GM18951 (cell line): ENCODE data around the gene FAM107B.
"Not testable (repeated sequence)": the region's sequence is repeated elsewhere in the genome, so short reads cannot be mapped to it uniquely, and the experiment has no call there.

Source experiments
- POLR2A ChIP-seq: IDR thresholded peaks from 4 replicates; pipeline ENCODE4 v1.6.1; 2011; ENCODE audit warnings: mild to moderate bottlenecking; ENCODE audit not compliant: insufficient read length, insufficient read depth; ENCODE audit errors: extremely low read depth
- in situ Hi-C: fragments of 300-500 bp; cut with MboI; formaldehyde crosslinking; loops from one replicate; pipeline ENCODE4 v1.12.0; 2022; ENCODE audit warnings: low sequenced_read_pairs, mixed read lengths, inconsistent platforms; ENCODE audit not compliant: unreplicated experiment

FAM107B gene

DNA sequence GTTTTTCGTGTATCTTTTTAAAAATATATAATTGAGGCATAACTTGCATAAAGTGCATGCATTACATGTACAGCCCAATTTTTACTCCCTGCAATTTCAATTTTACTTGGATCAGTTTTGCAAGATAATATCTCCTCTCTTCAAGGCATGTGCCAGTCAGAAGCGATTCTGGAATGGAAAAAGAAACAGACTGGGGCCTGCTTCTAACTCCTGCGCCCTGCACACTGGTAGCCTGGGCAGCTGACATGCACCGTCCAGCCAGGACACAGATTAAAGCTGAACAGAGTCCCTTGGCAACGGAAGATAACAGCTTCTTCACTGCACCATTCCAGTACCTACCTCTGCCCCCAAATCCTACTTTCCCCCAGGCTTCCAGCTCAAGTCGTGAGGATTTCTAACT is 182.1 kb downstream of the FAM107B start:
- no peak for TF ChIP-seq POLR2A
- in situ Hi-C loops = loop anchor here (10.0 kb wide), 1 partner anchor 232 kb away; no protein-coding TSS in a partner anchor

DNA sequence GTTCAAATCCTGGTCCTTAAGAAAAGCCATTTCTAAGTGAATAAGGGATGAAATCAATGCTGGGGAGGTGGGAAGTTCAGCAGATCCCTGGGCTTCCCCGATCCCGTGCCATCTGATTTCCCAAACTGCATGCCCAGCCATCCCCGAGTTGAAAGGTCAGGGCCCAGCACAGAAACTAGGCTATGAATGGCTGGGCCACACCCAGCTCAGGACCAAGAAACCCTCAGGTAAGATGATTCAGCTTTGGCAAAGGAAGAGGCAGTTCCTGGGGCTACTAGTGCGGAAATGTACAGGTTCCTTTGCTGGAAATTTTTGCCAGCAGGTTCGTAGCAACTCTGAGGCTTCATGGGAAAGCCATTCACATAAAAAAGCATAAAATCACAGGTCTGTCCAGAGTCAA is 182.7 kb downstream of the FAM107B start:
- in situ Hi-C loops = loop anchor here (10.0 kb wide), 1 partner anchor 233 kb away; no protein-coding TSS in a partner anchor
- TF ChIP-seq POLR2A = no peak

DNA sequence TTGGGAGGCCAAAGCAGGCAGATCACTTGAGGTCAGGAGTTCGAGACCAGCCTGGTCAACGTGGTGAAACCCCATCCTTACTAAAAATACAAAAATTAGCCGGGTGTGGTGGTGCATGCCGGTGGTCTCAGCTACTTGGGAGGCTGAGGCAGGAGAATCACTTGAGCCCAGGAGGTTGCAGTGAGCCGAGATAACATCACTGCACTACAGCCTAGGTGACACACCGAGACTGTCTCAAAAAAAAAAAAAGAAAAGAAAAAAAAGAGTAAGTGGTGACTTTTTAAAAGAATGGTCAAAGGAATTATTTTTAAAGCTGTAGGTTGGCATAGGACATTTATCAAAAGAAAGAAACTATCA is 185.8 kb downstream of the FAM107B start:
- in situ Hi-C loops = not testable (repeated sequence)

DNA sequence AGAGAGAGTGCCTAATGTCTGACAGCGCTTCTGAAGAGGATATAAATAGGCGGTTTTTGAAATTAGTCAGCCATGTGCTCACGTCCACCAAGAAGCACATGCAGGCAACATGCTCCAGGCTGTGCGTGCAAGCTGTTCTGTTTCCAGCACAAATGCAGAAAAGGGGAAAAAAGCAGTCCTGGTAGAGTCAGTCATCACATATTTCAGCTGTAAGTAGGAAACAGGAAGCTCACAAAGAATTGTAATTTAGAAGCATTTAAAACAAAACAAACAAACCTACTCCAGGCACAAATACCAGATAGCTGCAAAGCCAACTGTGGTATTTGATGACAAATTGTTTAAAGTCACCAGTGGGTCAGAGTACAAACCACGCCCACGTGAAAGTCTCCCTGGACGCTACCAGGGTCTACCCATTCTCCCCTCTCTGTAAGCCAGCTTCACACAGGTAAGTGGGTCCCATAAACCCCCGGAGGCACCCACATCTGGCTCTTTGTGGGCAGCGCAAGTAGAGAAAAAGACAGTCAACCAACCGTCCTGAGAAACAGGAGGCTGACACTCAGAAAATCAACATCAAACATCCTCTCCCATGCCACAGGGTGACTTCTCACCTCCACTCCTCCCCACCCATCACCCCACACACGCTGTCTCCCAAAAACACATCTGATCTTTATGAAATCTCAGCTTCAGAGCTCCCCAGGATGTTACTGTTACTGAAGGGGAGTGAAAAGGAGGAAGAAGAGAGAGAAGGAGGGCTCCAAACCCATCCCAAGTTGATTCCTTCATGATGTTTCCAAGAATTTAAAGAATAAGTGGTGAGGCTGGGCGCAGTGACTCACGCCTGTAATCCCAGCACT is 186.4 kb downstream of the FAM107B start:
- no peak for TF ChIP-seq POLR2A
- in situ Hi-C loops = no loop called here

DNA sequence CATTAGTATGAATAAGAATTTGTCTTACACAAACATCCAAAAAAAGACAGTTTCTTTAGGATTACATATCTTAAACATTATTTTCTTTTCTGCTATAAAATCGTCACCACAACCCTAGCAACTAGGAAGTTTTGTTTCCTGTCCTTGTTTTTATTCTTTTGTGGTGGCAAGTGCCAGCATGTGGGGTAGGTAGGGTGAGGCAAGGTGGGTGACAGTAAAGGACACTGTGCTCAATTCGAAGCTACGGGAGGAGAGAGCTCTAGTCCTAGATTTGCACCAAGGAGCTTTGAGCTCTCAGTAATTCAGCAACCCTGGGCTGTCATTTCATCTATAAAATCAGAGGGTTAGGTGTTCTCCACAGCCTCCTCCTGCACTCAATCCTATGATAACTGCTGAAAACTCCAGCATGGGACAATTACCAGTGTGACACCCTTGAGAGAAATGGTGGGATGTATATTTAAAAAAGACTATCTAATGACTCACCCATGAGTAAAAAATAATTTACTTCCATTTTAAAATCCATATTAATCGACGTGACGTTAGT is 187.1 kb downstream of the FAM107B start:
- no peak for TF ChIP-seq POLR2A
- in situ Hi-C loops = no loop called here

DNA sequence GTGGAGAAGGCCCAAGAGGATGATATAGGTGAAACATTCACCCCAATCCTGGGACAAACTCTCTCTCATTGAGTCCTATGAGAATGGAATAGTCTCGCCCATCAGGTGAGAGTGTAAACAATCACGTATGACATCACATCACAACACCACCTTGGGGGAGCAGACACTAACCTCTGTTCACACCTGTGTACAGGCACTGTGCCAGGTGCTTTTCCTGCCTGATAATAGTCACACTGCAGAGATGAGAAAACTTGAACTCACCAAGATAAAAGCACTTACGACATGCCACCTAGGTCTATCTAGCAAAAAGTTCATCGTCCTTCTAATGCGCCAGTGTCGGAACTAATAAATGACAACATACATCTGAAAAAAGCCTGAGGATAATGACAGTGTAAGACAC is 187.8 kb downstream of the FAM107B start:
- TF ChIP-seq POLR2A = no peak
- in situ Hi-C loops = no loop called here

DNA sequence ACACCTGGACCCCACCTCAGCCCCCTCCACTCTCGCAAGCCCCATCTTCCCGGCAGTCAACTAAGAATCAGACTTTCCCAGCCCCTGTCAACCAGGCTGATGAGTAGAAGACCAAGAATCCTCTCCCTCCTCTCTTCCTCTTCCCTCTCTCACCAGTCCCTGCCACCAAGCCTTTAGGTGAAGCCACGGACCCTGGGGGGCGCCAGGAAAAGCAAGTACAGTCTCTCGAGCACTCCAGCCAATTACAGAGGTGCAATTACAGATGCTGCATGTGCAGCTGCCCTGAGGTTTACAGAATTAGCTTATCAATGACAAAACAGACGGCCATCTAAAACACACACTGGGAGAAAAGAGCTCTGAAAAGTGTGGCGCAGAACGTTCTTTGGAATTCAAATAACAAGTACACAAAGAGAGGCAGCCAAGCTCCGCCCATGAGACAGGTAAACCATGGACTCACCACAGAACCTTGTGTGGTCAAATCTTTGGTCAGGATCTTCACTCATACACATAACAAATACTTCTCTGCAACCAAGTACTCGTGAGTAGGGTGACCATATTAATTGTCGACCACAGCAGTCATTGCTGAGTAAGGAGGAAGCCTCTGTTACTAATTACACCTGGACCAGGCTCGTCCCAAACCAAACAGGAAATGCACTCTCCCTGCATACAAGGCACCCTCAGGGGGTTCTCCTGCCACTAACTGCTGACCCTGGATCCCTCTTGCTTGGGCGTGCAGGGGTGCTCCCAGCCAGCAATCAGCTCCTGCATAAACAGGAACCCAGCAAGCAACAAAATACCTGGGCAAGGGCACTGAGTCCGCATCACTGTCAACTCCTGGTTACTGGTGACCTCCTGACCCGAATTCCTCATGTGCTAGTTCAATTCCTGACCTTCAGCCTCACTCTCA is 189.2 kb downstream of the FAM107B start:
- TF ChIP-seq POLR2A = no peak
- in situ Hi-C loops = no loop called here

DNA sequence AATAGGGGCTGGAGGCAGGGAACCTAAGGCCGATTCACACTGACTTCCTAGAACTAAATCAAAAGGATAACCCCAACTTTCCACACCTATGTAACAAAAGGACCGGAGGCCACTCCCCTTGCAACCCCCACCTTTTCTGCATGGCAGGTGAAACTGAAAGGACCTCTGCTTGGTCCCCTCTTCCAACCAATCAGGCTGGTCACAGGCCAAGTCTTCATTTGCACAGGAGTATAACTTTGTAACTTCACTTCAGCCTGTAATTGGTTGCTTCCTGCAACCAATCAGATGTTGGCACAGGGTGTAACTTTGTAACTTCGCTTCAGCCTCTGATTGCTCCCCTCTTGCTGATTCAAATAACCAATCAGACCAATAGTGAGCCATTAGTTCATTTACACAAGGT is 190.0 kb downstream of the FAM107B start:
- in situ Hi-C loops = no loop called here
- TF ChIP-seq POLR2A = no peak

DNA sequence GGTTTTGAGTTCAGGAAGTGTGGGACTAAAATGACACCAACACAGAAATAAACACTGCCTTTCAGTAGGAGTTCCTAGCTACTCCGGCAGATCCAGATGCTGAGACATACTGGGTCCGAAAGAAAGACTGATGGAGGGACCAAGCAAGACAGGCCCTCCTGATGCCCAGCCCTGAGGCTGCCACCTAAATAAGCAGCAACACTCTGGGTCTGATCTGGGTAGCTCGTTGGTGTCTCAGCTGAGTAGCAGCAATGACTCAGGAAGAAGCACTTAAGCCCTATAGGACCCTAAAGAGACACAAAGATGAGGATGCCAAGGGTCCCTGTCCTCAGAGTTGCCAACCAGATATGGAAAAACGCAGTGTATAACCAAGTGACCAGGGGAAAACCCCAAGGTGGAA is 190.7 kb downstream of the FAM107B start:
- no peak for TF ChIP-seq POLR2A
- in situ Hi-C loops = no loop called here

DNA sequence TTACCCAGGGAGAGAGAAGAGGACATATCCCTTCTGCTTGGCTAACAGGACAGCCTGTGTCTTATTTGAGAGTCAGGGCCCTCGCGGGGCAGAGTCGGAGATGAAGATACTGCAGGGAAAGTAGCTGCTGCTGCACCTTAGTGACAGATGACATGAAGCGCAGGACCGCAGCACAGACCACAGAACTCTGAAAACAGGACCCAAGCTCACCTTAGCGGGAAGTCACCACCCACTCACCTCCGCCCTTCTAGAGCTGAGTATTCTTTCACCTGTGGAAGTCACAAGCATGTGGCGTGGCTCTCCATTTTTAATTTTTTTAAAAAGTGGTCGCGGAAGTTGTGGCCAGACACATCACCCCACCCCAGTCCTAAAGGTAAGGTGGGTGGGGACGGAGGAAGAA is 191.4 kb downstream of the FAM107B start:
- no peak for TF ChIP-seq POLR2A
- in situ Hi-C loops = no loop called here

DNA sequence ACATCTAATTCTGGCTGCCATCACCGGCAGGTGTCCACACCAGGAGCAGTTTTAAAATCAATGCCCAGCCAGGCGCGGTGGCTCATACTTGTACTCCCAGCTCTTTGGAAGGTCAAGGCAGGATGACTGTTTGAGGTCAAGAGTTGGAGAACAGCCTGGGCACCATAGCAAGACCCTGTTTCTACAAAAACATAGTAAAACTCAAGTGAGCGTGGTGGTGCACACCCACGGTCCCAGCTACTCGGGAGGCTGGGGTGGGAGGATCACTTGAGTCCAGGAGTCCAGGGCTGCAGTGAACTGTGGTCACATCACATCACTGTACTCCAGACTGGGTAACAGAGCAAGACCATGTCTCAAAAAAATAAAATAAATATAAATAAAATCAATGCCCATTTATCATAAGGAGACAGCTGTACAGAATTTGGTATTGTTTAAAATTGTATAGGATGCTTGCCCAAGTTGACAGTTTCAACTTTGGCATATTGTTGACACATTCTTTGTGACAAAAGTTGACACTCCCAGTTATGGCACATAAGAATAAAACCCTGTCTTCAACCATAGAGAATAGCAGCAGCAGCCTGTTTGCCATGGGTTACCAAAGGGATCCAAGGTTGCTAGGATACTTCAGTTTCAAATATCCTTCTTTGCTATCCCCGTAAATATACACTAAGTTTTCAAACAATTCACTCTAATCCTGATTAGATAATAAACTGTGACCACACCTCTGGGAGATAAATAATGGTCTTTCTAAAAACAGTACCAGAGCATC is 193.0 kb downstream of the FAM107B start:
- in situ Hi-C loops = no loop called here
- TF ChIP-seq POLR2A = no peak

DNA sequence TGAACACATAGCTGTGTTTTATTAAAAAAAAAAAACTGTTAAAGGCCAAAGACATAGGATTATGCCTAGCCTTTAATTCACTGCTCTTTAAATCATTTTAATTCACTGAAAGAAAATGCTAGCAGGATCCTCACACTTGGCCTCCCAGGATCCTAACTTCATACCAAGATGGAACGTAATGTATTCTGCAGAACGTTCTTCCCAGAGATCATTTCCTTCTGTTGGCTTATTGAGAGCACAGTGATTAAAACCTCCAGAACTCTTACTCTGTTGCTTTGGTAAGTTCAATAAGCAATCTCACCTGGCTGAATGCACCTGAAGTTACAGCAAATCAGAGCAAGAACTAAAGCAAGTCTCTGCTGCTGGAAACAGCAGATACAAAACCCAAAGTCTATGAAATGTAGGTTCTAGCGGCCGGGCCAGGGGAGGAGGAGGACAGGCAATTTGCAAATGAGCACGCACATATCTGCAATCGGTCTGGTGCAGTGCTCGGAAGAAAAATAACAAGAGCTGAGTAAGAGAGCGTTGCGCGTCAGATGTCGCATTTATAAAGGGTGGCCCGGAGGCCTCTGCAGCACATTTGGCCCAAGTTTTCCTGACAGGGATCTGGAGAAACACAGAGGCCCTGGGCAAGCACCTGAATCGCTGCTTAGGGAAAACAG is 193.9 kb downstream of the FAM107B start:
- no peak for TF ChIP-seq POLR2A

More for the DNA sequence above, 193.9 kb downstream of the FAM107B start:
- in situ Hi-C loops = no loop called here
